ENCODE results near the gene GFRA4. TPM values are rescaled to one million over a fixed set of nuclear protein-coding genes. Genes with fewer than 3 reads are reported as not detected.

Gene GFRA4
- total RNA-seq, 1 experiment from 2014 or later = not detected

GRCh38 chr20:3691306-3691705 lies 28.1 kb upstream of the GFRA4 start:
- Histone ChIP-seq H3K9me3 (ENCODE audit: control insufficient read depth, insufficient read depth, low read depth, low read length) (no peaks in the 10 kb centered on the region), H3K27ac (ENCODE audit: low read length) (no peak overlapping the region), H3K4me3 (ENCODE audit: low read depth in 2 of 2, low read length in 2 of 2) (no peak overlapping the region), H3K36me3 (ENCODE audit: control insufficient read depth, insufficient read depth, low read length) (no peaks in the 10 kb centered on the region), H3K27me3 (ENCODE audit: control insufficient read depth, insufficient read depth, low read length) (no peaks in the 10 kb centered on the region), H3K4me1 (ENCODE audit: control insufficient read depth, insufficient read depth, low read length) (no peaks in the 10 kb centered on the region; the same call in 1 of the 2 replicates)
- ATAC-seq = no peak
- in situ Hi-C loops (cut with HindIII; ENCODE audit: low pct_unique_long_range_greater_than_20kb, low sequenced_read_pairs) (no loop called here), intact Hi-C loops (cut with micrococcal nuclease; ENCODE audit: unreplicated experiment) (no loop called here)
- no peak for DNase-seq (ENCODE audit: low read depth, low spot score)
- TF ChIP-seq POLR2AphosphoS5 (IDR thresholded peaks at IDR 0.05; ENCODE audit: low read depth, low read length) (no peak), REST (IDR thresholded peaks at IDR 0.05; ENCODE audit: insufficient read depth in 1 of 2, low read depth in 2 of 2, low read length in 1 of 2) (no peak), TCF7L2 (IDR thresholded peaks at IDR 0.05; ENCODE audit: low read depth, low read length) (no peak), SIN3A (IDR thresholded peaks at IDR 0.05; ENCODE audit: borderline replicate concordance, insufficient read depth, low read depth, low read length) (no peak)
- TF ChIP-seq, protein P1, sequence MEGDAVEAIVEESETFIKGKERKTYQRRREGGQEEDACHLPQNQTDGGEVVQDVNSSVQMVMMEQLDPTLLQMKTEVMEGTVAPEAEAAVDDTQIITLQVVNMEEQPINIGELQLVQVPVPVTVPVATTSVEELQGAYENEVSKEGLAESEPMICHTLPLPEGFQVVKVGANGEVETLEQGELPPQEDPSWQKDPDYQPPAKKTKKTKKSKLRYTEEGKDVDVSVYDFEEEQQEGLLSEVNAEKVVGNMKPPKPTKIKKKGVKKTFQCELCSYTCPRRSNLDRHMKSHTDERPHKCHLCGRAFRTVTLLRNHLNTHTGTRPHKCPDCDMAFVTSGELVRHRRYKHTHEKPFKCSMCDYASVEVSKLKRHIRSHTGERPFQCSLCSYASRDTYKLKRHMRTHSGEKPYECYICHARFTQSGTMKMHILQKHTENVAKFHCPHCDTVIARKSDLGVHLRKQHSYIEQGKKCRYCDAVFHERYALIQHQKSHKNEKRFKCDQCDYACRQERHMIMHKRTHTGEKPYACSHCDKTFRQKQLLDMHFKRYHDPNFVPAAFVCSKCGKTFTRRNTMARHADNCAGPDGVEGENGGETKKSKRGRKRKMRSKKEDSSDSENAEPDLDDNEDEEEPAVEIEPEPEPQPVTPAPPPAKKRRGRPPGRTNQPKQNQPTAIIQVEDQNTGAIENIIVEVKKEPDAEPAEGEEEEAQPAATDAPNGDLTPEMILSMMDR (IDR thresholded peaks at IDR 0.05) = no peak
- BruUV-seq (replicated peaks) = no TSS peak
- CTCF ChIA-PET = interaction anchor here (0.5 kb wide), 1 partner anchor 253 kb away, joined by 3 read pairs; no protein-coding TSS in a partner anchor
- POLR2A ChIA-PET = interaction anchor here (0.5 kb wide), 1 partner anchor 51 kb away, joined by 4 read pairs; no protein-coding TSS in a partner anchor

GRCh38 chr20:3690413-3690812 lies 27.2 kb upstream of the GFRA4 start:
- H3K36me3 ChIP-seq (ENCODE audit: control insufficient read depth, insufficient read depth, low read length) = no peaks in the 10 kb centered on the region
- intact Hi-C loops (cut with micrococcal nuclease; ENCODE audit: unreplicated experiment) (no loop called here), in situ Hi-C loops (cut with HindIII; ENCODE audit: low pct_unique_long_range_greater_than_20kb, low sequenced_read_pairs) (no loop called here)
- no peak for ATAC-seq
- no peak for DNase-seq (ENCODE audit: low read depth, low spot score)
- H3K4me3 ChIP-seq (ENCODE audit: low read depth in 2 of 2, low read length in 2 of 2) = no peak overlapping the region
- no TSS peak for BruUV-seq (replicated peaks)
- TF ChIP-seq REST (IDR thresholded peaks at IDR 0.05; ENCODE audit: insufficient read depth in 1 of 2, low read depth in 2 of 2, low read length in 1 of 2) = no peak
- no peak for TF ChIP-seq TCF7L2 (IDR thresholded peaks at IDR 0.05; ENCODE audit: low read depth, low read length)
- no peak for TF ChIP-seq SIN3A (IDR thresholded peaks at IDR 0.05; ENCODE audit: borderline replicate concordance, insufficient read depth, low read depth, low read length)
- TF ChIP-seq, protein P1 (IDR thresholded peaks at IDR 0.05) = no peak
- TF ChIP-seq POLR2AphosphoS5 (IDR thresholded peaks at IDR 0.05; ENCODE audit: low read depth, low read length) = no peak
- no peaks in the 10 kb centered on the region for H3K9me3 ChIP-seq (ENCODE audit: control insufficient read depth, insufficient read depth, low read depth, low read length)
- H3K27me3 ChIP-seq (ENCODE audit: control insufficient read depth, insufficient read depth, low read length) = no peaks in the 10 kb centered on the region
- H3K4me1 ChIP-seq (ENCODE audit: control insufficient read depth, insufficient read depth, low read length) = no peaks in the 10 kb centered on the region; the same call in 1 of the 2 replicates
- POLR2A ChIA-PET = no interaction called here
- CTCF ChIA-PET = no interaction called here
- H3K27ac ChIP-seq (ENCODE audit: low read length) = no peak overlapping the region
